ENCODE data around the gene MED20.

MED20 gene

DNA sequence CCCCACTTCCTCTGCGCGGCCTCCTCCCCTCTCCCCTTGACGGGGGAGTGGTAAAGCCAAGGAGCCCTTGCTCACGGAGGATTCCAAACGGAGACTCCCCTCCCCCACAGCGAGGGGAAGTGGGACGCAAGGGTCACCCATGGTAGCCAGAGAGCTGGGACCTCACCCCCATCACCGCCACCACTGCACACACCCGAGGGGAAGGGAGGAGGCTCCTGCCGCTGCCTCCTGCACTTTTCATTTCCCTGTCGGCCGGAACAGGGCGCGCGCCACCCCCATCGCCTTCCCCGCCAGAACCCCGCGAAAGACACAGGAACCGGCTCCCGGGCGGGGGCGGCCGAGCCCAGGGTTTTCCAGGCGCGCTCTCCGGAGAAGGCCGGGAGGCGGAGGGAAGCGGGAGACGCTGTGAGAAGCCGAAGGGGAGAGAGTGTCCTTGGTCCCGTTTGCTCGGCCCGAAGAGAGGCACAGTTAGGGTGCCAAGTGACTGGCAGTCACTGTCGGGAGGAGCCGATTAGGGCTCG, 19.9 kb upstream of the MED20 start:
- DNase-seq, result peak in 1 of 2 experiments; percentile 45

DNA sequence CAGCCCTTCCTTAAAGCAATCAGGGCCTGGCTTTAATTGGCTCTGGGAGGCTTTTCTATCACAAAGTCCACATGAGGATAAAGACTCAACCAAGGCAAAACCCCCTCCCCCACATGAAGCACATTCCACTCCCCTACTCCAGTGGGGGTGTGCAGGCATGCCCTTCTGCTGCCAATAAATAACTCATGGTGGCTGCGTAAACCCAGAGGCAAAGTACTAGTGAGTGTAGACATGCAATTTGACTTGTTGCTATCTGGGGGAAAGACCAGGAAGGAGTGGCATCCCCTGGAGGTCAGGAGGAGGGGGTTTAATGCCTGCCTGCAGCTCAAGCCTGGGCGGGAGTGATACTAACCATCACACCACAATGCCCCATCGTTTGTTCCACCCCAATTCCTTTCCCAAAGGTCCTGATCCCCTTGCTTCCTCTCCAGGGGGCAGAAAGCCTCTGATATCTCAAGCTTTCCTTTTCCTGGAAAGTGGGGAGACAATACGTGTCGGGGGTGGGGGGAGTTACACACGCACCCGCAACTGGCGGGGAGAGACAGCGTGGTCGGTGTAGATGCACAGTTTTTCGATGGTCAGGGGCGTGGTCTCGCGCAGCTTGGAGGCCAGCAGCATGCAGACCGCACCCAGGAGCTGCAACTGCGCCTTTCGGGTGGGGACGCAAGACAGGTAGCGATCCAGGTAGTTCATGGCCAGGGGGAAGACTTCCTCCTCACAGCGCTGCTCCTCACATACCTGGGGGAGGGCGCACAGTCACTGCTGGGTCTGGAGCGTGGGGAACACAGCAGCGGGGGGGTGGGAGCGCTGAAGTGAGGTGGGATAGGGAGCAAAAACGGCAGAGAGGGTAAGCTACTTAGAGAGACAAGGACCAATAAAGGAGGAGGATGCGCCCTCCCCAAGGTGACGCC, 19.2 kb upstream of the MED20 start:
- DNase-seq, result no peak

DNA sequence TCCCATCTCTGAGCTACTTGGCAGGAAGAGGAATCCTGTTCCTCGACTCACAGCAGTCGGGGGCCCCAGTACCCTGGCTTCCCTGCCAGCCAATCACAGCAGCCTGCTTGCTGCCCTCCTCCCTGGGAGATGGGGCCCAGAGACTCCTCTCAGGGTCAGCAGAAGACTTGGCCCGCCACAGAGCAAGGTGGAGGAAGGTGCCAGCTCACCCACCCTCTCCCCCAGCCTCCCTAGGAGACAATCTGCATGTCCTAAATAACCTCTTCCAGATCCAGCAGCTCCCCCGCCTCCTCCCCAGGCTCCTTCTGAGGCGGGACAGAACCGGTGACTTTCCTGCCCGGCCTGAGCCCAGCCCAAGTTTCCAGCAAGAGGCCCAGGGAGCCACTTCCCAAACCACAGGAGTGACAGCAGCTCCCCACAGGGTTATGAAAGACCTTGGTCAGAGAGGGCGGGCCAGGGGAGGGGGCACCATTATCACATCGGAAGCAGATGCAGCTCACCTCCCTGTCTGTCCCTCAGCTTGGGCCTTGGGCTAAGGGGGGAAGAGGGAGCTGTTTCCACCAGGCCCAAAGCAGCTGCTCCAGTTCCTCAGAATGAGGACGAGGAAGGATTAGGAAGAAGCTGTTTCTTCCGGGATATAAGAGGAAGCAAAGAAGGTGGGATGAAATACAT, 18.4 kb upstream of the MED20 start:
- DNase-seq, result no peak

DNA sequence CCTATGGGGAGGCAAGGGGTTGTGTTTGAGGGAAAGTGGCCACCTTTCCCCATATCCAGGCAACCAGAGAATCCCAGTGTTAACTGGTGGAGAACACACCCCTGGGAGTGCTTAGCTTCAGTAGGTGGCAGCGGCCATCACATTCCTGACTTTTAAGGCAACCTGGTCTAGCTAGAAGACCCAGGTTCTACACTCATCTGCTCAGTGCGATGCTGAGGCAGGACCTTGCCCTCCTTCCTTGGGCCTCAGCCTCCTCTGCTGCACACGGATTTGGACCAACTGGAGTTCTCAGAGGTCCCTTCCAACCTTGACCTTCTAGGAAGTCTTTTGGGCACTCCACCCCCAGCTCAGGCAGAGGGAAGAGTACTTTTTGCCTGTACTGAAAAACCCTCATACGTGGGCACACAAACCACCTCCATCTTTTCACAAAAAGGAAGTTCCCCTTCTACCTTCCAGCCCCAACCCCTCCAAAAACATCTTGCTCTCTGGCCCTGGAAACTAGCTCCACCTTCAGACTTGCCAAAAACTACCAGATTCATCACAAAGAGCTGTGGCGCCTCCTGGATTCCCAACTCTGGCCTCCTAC, 17.7 kb upstream of the MED20 start:
- no peak for DNase-seq

DNA sequence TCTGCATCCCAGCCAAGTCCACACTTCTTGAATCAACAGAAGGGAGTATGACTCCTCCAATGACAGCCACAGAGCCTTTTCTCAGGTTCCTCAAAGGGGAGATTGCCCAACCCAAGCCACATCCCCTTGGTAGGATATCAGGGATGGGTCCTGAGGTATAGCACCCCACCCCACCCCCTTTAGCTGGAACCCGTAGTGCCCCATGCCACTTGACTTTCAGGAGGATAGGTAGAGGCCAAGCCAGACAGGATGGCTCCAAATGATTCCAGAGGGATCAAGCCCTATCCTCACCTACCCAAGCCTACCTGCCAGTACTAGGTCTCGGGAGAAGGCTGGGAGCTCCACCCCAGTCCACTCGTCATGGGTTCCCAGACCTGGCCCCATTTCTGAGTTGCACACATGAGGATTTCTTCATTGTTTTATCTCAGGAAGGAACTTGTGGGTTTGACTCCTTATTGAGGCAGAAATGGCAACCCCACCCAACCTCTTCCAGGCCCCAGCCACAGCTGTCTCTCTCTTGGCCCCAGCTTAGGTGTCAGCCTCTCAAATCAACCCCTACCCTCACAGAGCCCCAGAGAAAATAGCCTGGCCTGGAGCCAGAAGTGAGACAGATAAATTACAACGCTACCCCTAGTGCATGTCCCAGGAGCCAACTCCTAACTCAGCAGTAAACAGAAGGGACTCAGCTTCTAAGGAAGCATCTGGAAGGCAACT, 17.1 kb upstream of the MED20 start:
- no peak for DNase-seq

GRCh38 chr6:41937472-41937860, 16.5 kb upstream of the MED20 start:
- DNase-seq, result peak in 1 of 2 experiments; percentile 59

DNA sequence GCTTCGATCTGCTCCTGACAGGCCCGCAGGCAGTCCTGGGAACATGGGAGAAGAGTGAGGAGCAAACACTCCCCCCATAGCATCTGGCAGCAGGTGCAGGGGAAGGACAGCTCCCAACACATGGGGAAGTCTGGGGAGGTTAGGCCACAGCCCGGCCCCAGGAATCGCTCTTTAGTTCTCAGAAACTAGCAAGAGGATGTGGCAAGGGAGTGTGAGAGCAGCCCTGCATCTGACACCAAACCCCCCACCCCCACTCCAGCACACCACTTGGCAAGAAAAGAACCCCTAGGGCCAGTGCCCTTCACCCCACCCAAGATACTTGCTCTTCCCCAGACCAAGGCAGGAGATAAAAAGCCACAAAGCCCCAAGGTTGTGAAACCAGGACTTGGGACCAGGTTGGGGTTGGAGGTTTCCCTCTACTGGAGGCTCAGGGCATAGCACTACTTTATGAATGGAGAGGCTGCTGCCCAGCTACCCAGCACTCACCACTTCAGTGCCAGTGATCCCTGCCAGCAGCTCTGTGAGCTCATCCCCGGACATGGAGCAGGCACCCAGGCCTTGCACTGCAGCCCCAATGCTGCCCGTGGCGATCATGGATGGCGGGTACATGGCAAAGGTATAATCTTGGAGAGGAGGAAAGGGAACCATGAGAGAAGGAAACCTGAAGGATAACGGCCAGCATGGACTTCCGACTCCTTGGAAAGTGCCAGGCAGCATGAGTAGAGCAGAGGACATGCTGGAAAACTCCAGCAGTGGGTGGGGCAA, 15.3 kb upstream of the MED20 start:
- peak; percentile 24 to 67 for DNase-seq

DNA sequence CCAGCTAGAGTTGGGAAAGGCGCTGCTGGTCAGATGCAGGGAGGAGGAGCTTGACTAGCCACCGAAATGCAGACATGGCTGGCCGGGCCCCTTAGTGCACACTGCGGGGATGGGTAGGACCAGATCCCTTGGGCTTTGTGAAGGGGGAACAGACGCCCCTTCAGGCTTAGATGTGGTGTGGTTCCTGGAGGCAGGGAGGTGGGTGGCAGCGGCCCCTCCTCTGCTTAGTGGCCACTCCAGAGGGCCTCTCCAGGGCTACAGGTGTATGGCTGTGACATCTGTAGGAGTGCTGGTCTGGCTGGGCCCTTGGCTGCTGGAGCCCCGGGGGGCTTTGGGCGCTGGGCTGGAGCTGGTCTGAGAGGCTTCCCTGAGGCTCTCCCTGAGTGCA, 14.7 kb upstream of the MED20 start:
- no peak for DNase-seq

DNA sequence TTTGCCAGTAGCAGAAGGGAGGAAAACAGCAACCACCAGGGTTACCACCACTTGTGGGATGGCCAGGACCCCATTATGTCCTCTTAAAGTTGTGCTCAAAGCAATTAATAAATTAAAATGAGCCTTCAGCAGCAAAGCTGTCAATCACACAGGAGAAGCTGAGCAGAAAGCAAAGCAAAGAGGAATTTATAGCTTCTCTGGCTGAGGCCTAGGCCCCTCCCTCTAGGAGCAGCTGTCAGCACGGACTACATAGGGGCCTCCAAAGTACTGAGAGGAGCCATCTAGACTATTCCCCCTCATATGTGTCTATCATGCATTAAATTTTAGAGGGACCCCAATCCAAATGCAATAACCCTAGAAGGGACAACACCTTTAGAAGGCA, 14.2 kb upstream of the MED20 start:
- DNase-seq, result peak in 1 of 2 experiments; percentile 21

DNA sequence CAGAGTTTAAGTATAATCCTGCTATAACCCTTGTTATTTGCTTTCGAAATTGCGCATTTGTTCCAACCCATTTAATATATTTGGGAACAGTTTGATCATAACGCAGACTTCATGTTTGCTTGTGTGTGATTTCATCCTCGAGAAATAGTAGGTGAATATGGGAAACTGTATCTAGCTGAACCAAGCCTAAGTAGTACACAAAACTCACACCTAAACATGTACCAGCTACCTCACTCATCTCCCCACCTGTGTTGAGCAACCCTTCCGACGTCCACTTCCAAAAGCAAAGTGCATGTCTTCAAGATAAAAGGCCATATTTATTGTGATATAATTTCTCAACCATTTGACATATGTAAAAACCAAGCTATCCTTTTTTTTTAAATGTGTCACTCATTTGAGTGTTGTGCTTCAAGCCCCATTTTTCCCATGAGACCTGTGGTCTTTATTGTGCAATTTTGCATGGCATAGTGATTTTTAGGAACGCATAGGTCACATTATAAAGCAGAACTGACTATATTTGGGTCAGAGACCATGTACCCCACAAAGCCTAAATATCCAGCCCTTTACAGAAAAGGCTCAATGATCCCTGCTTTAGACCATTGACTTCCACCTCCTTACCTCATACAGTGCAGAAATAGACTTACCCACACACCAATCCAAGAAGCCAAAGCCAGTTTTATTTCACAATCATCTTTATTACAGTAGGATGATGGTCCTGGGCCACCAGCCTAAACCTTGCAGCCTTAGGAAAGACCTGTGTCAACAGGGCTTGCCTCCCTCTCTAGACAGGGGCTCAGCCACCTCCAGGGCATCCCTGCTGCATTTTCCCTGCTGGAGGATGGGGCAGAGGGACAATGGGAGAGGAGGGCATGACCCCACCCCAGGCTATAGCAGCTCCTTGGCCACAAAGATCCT, 13.6 kb upstream of the MED20 start:
- no peak for DNase-seq

DNA sequence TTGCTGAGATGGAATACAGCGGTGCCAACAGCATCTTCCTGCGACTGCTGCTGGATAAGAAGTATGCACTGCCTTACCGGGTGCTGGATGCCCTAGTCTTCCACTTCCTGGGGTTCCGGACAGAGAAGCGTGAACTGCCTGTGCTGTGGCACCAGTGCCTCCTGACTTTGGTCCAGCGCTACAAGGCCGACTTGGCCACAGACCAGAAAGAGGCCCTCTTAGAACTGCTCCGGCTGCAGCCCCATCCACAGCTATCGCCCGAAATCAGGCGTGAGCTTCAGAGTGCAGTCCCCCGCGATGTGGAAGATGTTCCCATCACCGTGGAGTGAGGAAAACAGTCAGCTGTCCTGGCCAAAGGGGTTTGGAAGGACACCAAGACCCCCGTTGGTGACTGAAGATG, 11.4 kb upstream of the MED20 start:
- DNase-seq, result no peak

- DNase-seq, result no peak
Observed at GRCh38 chr6:41931792-41932191, 10.9 kb upstream of the MED20 start.

DNA sequence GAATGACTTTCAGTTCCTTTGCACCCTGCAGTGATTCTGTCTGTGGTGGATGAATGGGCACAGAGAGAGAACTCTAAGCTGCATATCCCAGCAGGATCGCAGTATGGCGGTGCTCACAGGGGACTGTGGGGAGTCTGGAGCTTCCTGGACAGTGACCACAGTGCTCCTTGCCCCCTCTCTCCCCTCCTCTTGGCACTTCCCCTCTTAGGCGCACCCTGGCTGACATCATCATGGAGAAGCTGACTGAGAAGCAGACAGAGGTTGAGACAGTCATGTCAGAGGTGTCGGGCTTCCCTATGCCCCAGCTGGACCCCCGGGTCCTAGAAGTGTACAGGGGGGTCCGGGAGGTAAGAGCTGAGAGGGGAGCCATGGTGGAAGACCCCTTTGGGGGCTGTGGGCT, 9.0 kb upstream of the MED20 start:
- DNase-seq, result no peak

GRCh38 chr6:41927253-41927652, 6.3 kb upstream of the MED20 start:
- no peak for DNase-seq

GRCh38 chr6:41922154-41922553, 1.2 kb upstream of the MED20 start:
- DNase-seq, result no peak

GRCh38 chr6:41921712-41921998, 716 bp upstream of the MED20 start:
- no peak for DNase-seq

GRCh38 chr6:41917528-41917927, 3.4 kb downstream of the MED20 start:
- no peak for DNase-seq

GRCh38 chr6:41914869-41915530, 5.9 kb downstream of the MED20 start:
- no peak for DNase-seq

GRCh38 chr6:41914343-41914742, 6.6 kb downstream of the MED20 start:
- DNase-seq, result no peak

DNA sequence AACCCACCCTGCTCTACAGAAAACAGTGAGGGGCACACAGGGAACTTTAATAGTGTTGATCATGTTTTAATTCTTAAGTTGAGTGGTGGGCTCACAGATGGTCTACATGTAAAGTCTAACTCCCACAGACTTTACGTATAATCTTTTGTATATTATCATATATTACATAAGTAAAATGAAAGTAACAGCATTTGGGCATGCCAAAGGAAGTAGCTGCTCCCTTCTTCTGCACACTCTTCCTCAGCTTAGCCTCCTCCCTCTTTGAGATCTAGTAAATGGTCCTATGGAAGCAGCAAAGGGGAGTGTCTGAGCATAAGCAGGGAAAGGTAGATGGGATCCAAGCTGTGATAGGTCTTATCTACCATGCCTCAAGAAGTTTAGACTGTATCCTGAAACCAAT, 11.2 kb downstream of the MED20 start:
- no peak for DNase-seq

Data from NCI-H524 (cell line).